HepG2 (cell line): ENCODE data around the gene CLBA1. TPM values are rescaled to one million over a fixed set of nuclear protein-coding genes. Genes with fewer than 3 reads are reported as not detected.

Source experiments
- ATAC-seq: fragments of 200-7000 bp; cut with Tn5 transposase; 3 replicates; pipeline ENCODE4 v1.9.1; 2020; ENCODE audit warnings: mild to moderate bottlenecking, moderate library complexity
- BruUV-seq: library from RNA; stranded (reverse); fragments of 400-500 nt; replicated peaks from 2 replicates; lab custom pipeline; 2021; lab: Mats Ljungman, UMichigan
- CTCF ChIA-PET: fragments of 300-600 bp; formaldehyde crosslinking; extraction: SDS; loops from one replicate; lab custom pipeline; 2021; ENCODE audit warnings: low total read pairs, inconsistent platforms, low intra/inter-chr PET ratio; lab: Yijun Ruan, JAX
- POLR2A ChIA-PET: fragments of 350-600 bp; sonication (Branson Sonifier 250); formaldehyde crosslinking; loops from one replicate; lab custom pipeline; 2020; ENCODE audit warnings: antibody characterized with exemption, inconsistent platforms; lab: Yijun Ruan, JAX
- DNase-seq: peaks from one replicate; pipeline ENCODE4 v3.0.0-alpha.2; 2015; ENCODE audit warnings: low spot score
- FAIRE-seq: peaks from 3 replicates; lab custom pipeline; 2011; peaks lifted over from hg19 to GRCh38; lab: Jason Lieb, UNC
- H2AFZ ChIP-seq: one replicate; pipeline ENCODE4 v1.6.1; 2011; ENCODE audit warnings: low read length, inconsistent platforms
- H3K27ac ChIP-seq: fragments of 300-600 bp; 3 replicates; pipeline ENCODE4 v1.8.0; 2011; ENCODE audit warnings: mixed run types, mild to moderate bottlenecking, mixed read lengths, low read length, inconsistent platforms; ENCODE audit not compliant: insufficient read depth; ENCODE audit errors: extremely low read length
- H3K27me3 ChIP-seq, 2 experiments: fragments of 200-600 bp in 1 of 2; 2 replicates in 1 of 2; 3 replicates in 1 of 2; pipeline versions ENCODE4 v1.6.0 to v1.8.0; 2011; ENCODE audit warnings: low read length in 2 of 2, mild to moderate bottlenecking in 2 of 2, moderate library complexity in 2 of 2, inconsistent platforms in 1 of 2; ENCODE audit not compliant: insufficient read depth in 2 of 2, control insufficient read depth in 1 of 2
- H3K36me3 ChIP-seq, 2 experiments: fragments of 200-600 bp in 1 of 2; replicated peaks in 1 of 2; 2 replicates in 1 of 2; 3 replicates in 1 of 2; pipeline versions ENCODE4 v1.5.1 to v1.8.0; 2011; ENCODE audit warnings: low read length in 2 of 2, inconsistent platforms in 1 of 2; ENCODE audit not compliant: insufficient read depth in 2 of 2, control insufficient read depth in 1 of 2
- H3K4me1 ChIP-seq: 2 replicates; pipeline ENCODE4 v1.5.1; 2012; ENCODE audit warnings: low read length, inconsistent platforms; ENCODE audit not compliant: insufficient read depth
- H3K4me2 ChIP-seq: 2 replicates; pipeline ENCODE4 v1.6.0; 2011; ENCODE audit warnings: low read depth, low read length, inconsistent platforms
- H3K4me3 ChIP-seq, 3 experiments: fragments of 200-600 bp in 1 of 3; sonication (generic), shearing (Covaris generic) in 1 of 3; replicated peaks in 1 of 3; 2 replicates each; pipeline ENCODE4 v1.5.1; 2011 to 2016; ENCODE audit warnings: low read length in 3 of 3, inconsistent platforms in 2 of 3, low read depth in 2 of 3, mild to moderate bottlenecking in 2 of 3, control low read depth in 1 of 3, mixed read lengths in 1 of 3; ENCODE audit not compliant: insufficient read depth in 1 of 3
- H3K79me2 ChIP-seq: one replicate; pipeline ENCODE4 v1.6.1; 2011; ENCODE audit warnings: low read length, inconsistent platforms; ENCODE audit not compliant: insufficient read depth
- H3K9ac ChIP-seq: 2 replicates; pipeline ENCODE4 v1.6.0; 2011; ENCODE audit warnings: mild to moderate bottlenecking, low read depth, low read length, inconsistent platforms; ENCODE audit not compliant: insufficient read depth
- H3K9me3 ChIP-seq: 2 replicates; pipeline ENCODE4 v1.5.1; 2012; ENCODE audit warnings: mild to moderate bottlenecking, low read length
- H4K20me1 ChIP-seq: 2 replicates; pipeline ENCODE4 v1.6.0; 2011; ENCODE audit warnings: inconsistent platforms, mild to moderate bottlenecking, low read length, moderate library complexity; ENCODE audit not compliant: insufficient read depth
- ATRX ChIP-seq: sonication (generic); formaldehyde crosslinking; IDR thresholded peaks from 2 replicates; pipeline ENCODE4 v1.4.0; 2020; ENCODE audit warnings: missing genetic modification reagents, borderline replicate concordance
- FOSL2 ChIP-seq: sonication (generic); formaldehyde crosslinking; IDR thresholded peaks from 2 replicates; pipeline ENCODE4 v1.4.0; 2020; ENCODE audit warnings: missing genetic modification reagents
- GPN1 ChIP-seq: sonication (generic); formaldehyde crosslinking; IDR thresholded peaks from 2 replicates; pipeline ENCODE4 v1.5.1; 2020; ENCODE audit warnings: missing genetic modification reagents, borderline replicate concordance
- KDM5A ChIP-seq: fragments of 200-600 bp; sonication (generic); IDR thresholded peaks from 2 replicates; pipeline ENCODE4 v1.7.0; 2018; ENCODE audit warnings: antibody characterized with exemption, mild to moderate bottlenecking, low read length, borderline replicate concordance
- MXI1 ChIP-seq: IDR thresholded peaks from 3 replicates; pipeline ENCODE4 v1.6.1; 2012; ENCODE audit warnings: low read depth, low read length, inconsistent platforms, borderline replicate concordance
- NR2F6 ChIP-seq, 2 experiments: IDR thresholded peaks; 2 replicates each; pipeline ENCODE4 v1.6.1; 2016; ENCODE audit warnings: antibody characterized with exemption in 1 of 2, mild to moderate bottlenecking in 1 of 2
- RCOR2 ChIP-seq: IDR thresholded peaks from 2 replicates; pipeline ENCODE4 v1.6.1; 2016; ENCODE audit warnings: missing biosample characterization, missing genetic modification reagents
- RFX5 ChIP-seq: IDR thresholded peaks from 2 replicates; pipeline ENCODE4 v1.6.1; 2011; ENCODE audit warnings: low read depth, low read length, improper control_type of control experiment
- RFXANK ChIP-seq: IDR thresholded peaks from 2 replicates; pipeline ENCODE4 v1.6.1; 2016
- TRIM22 ChIP-seq: fragments of 450-650 bp; IDR thresholded peaks from 2 replicates; pipeline ENCODE4 v1.6.1; 2017
- YEATS2 ChIP-seq: sonication (generic); formaldehyde crosslinking; IDR thresholded peaks from 2 replicates; pipeline ENCODE4 v1.4.0; 2020; ENCODE audit warnings: missing genetic modification reagents, borderline replicate concordance
- ZFP36L1 ChIP-seq: sonication (generic); formaldehyde crosslinking; IDR thresholded peaks from 2 replicates; pipeline ENCODE4 v1.8.0; 2022; ENCODE audit warnings: mild to moderate bottlenecking, missing genetic modification reagents, moderate library complexity
- ZNF205 ChIP-seq: IDR thresholded peaks from 2 replicates; pipeline ENCODE4 v1.6.1; 2018; ENCODE audit warnings: missing biosample characterization, missing genetic modification reagents
- ZNF30 ChIP-seq: sonication (generic); formaldehyde crosslinking; IDR thresholded peaks from 2 replicates; pipeline ENCODE4 v1.5.0; 2020; ENCODE audit warnings: mild to moderate bottlenecking, missing genetic modification reagents
- ZNF543 ChIP-seq: sonication (generic); formaldehyde crosslinking; IDR thresholded peaks from 2 replicates; pipeline ENCODE4 v1.4.0; 2020; ENCODE audit warnings: mild to moderate bottlenecking, missing genetic modification reagents
- ZNF552 ChIP-seq: sonication (generic); formaldehyde crosslinking; IDR thresholded peaks from 2 replicates; pipeline ENCODE4 v1.9.0; 2022; ENCODE audit warnings: missing genetic modification reagents, mild to moderate bottlenecking, borderline replicate concordance
- WGBS: methylation state at CpG from one replicate; pipeline ENCODE4 v1.1.6; 2017; ENCODE audit warnings: low lambda C conversion rate; 5-methylcytosine and 5-hydroxymethylcytosine counted together
- in situ Hi-C: cut with HindIII; loops from 2 replicates; pipeline ENCODE4 v1.10.0; 2017; ENCODE audit warnings: low pct_unique_long_range_greater_than_20kb; ENCODE audit not compliant: extremely low pct_ligation_motif_present
- intact Hi-C: fragments of 100-400 bp; cut with micrococcal nuclease; formaldehyde crosslinking; loops from one replicate; pipeline ENCODE4 v1.10.0; 2022; ENCODE audit not compliant: unreplicated experiment
- polyA plus RNA-seq, 8 experiments: library from polyadenylated mRNA; depleted of rRNA in 3 of 8; stranded (reverse) in 7 of 8; unstranded in 1 of 8; fragments of >200 nt; fragmentation: Illumina TruSeq in 4 of 8; extraction: Trizol in 4 of 8; gene quantifications; 2 replicates each; pipeline versions ENCODE4 v1.2.1 to v1.2.3, GENCODE V29; 2011 to 2016; ENCODE audit warnings: low read depth in 4 of 8, missing spikeins in 1 of 8, mixed read lengths in 1 of 8; ENCODE audit not compliant: insufficient read depth in 1 of 8
- total RNA-seq, 5 experiments: library from RNA; depleted of rRNA; stranded (reverse); fragments of >200 nt; fragmentation: Illumina TruSeq; extraction: Trizol; gene quantifications; 2 replicates each; pipeline ENCODE4 v1.2.3, GENCODE V29; 2016; ENCODE audit warnings: low read depth in 1 of 5

CLBA1 gene
- total and polyA plus RNA-seq, 2 of the 13 experiments (the other 11 are each of a cell fraction or from before 2014, with no cell fraction given) = 1.2 to 1.4 TPM

- BruUV-seq = no TSS peak
- ChIA-PET POLR2A (no interaction called here), CTCF (no interaction called here)
- no peak for FAIRE-seq
- 14% methylated on average over 2 of the region's 3 CpGs for WGBS
- intact Hi-C loops (no loop called here), in situ Hi-C loops (no loop called here)
- Histone ChIP-seq H3K27ac (no peak overlapping the region), H4K20me1 (no peaks in the 10 kb centered on the region), H3K79me2 (no peaks in the 10 kb centered on the region), H3K9ac (no peak overlapping the region), H3K9me3 (no peaks in the 10 kb centered on the region)
- TF ChIP-seq ZNF205 (CRISPR knock-in tag) = no peak
- no peak for TF ChIP-seq MXI1
- TF ChIP-seq ZNF543 = no peak
- TF ChIP-seq TRIM22 = no peak
- no peak for TF ChIP-seq KDM5A
- TF ChIP-seq ZNF552 (CRISPR knock-in tag) = no peak
- TF ChIP-seq RFX5 = no peak
- TF ChIP-seq NR2F6 (IDR thresholded peaks at IDR 0.05) = no peak
- TF ChIP-seq NR2F6 (CRISPR knock-in tag; IDR thresholded peaks at IDR 0.05) = no peak
- TF ChIP-seq ATRX (CRISPR knock-in tag) = no peak
- no peak for TF ChIP-seq RFXANK (CRISPR knock-in tag)
- no peak for TF ChIP-seq GPN1 (CRISPR knock-in tag)
- TF ChIP-seq ZFP36L1 (CRISPR knock-in tag) = no peak
- TF ChIP-seq FOSL2 (CRISPR knock-in tag) = no peak
- TF ChIP-seq RCOR2 (CRISPR knock-in tag) = no peak
- no peak for TF ChIP-seq YEATS2 (CRISPR knock-in tag)
- no peak for TF ChIP-seq ZNF30 (CRISPR knock-in tag)
- TF ChIP-seq, all 625 proteins: peak for 0
- ATAC-seq (no peak), DNase-seq (no peak)
- Histone ChIP-seq H3K4me2 (no peak overlapping the region), H3K27me3 (peaks cover 3 to 63% of the 10 kb centered on the region in 2 experiments; a peak in 4 of 5 replicates), H3K36me3 (no peaks in the 10 kb centered on the region), H3K4me1 (no peaks in the 10 kb centered on the region), H2AFZ (no peak overlapping the region), H3K4me3 (no peak overlapping the region)
These were observed 30.2 kb upstream of the CLBA1 start for GRCh38 chr14:104955396-104955770.
